ENCODE measurements around the gene CNTD1.

- TF ChIP-seq CTCF (conservative IDR thresholded peaks at IDR 0.05; ENCODE audit: low read length), result no peak
- no peak for TF ChIP-seq EZH2phosphoT487 (IDR thresholded peaks at IDR 0.05; ENCODE audit: borderline replicate concordance, low read depth, low read length)
Measured at GRCh38 chr17:42803074-42803883, 4.6 kb downstream of the CNTD1 start.

Data from OCI-LY7 (cell line).